ENCODE data around the gene MKRN1. TPM values are rescaled to one million over a fixed set of nuclear protein-coding genes. Genes with fewer than 3 reads are reported as not detected.
"Not testable (repeated sequence)": the region's sequence is repeated elsewhere in the genome, so short reads cannot be mapped to it uniquely, and the experiment has no call there.

The MKRN1 gene, protein sequence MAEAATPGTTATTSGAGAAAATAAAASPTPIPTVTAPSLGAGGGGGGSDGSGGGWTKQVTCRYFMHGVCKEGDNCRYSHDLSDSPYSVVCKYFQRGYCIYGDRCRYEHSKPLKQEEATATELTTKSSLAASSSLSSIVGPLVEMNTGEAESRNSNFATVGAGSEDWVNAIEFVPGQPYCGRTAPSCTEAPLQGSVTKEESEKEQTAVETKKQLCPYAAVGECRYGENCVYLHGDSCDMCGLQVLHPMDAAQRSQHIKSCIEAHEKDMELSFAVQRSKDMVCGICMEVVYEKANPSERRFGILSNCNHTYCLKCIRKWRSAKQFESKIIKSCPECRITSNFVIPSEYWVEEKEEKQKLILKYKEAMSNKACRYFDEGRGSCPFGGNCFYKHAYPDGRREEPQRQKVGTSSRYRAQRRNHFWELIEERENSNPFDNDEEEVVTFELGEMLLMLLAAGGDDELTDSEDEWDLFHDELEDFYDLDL
- total RNA-seq (68.4 TPM), polyA plus RNA-seq (65.0 TPM)

DNA sequence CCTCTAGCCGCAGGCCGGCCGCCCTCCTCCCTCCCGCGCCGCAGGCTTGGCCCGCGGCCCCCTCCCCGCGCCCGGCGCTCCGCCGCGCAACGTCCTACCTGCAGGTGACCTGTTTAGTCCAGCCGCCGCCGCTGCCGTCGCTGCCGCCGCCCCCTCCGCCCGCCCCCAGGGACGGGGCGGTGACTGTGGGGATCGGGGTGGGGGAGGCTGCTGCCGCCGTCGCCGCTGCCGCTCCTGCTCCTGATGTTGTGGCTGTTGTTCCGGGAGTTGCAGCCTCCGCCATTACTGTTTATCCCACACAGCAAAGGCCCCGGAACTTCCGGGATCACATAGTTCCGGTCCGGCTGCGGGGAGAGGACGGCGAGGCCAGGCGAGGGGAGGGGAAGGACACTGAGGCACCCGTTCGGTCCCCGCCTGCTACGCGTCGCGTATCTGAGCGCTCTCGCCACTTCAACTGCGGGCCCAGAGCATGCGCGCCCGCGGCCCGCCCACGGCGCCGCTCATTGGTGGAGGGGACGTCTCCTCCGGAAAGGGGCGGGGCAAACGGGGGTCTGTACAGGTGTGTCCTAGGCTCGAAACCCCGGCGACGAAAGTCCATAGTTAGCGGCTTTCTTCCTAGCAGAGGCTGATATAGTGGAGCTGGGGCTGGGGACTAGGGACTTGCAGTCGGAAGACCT, at the start of gene MKRN1:
MKRN1 (minus strand) TSS at position 444 of the 677 bp plus-strand sequence; CDS start at position 283, 161 bp downstream.
- Histone ChIP-seq H3K4me1 (ENCODE audit: insufficient read depth) (no peaks in the 10 kb centered on the region), H3K4me3 (ENCODE audit: low read depth, low read length) (peak within 1 kb of the TSS; percentile 97), H3K36me3 (ENCODE audit: insufficient read depth) (no peaks in the 10 kb centered on the region), H3K27ac (ENCODE audit: low read depth) (peak within 1 kb of the TSS; percentile 92)
- peak; percentile 84 for DNase-seq (ENCODE audit: extremely low spot score)
- WGBS: under 1% methylated on average over 69 of the region's 71 CpGs

DNA sequence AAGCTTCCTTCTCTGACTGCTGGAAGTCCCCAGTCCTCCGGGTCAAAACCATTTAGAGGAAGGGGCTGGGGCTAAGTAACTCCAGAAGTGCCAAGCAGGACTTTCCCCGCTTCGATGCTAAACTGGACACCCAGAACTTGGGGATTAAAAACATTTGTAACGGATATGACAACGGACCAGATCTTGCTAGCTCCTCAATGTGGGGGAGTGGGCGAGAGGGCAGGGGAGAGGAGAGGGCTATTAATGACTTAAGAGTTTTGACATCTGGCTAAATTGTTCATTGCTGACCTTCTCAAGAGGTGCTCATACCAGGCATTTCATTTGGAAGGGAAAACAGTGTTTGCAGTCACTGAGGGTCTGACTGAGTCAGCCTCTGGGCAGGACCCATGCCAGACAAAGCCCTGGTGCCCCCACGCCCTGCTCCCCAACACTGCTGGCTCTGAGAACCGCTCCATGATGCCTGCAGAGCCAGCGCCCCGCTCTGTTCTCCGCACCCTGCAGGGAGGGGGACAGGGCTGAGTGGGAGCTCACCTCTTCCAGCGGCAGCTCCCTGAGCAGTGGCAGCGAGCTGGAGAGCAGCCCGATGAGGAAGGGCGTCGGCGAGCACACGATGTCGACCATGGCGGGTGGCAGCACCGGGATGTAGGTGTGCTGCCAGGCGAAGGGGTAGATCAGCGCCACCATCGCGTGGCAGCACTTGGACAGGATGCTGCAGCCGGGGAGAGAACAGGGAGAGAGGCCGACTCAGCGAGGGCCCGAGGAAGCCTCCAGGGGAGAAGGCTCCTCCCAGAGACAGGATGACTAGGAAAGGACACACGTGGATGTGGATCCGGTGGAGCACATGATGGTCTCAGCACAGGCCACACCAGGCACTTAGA, 47.7 kb upstream of the MKRN1 start:
- Histone ChIP-seq H3K36me3 (ENCODE audit: insufficient read depth) (no peaks in the 10 kb centered on the region), H3K27ac (ENCODE audit: low read depth) (no peak overlapping the region), H3K4me3 (ENCODE audit: low read depth, low read length) (no peak overlapping the region), H3K4me1 (ENCODE audit: insufficient read depth) (no peaks in the 10 kb centered on the region)
- DNase-seq (ENCODE audit: extremely low spot score): no peak
- 83% methylated on average over 31 of the region's 31 CpGs for WGBS

DNA sequence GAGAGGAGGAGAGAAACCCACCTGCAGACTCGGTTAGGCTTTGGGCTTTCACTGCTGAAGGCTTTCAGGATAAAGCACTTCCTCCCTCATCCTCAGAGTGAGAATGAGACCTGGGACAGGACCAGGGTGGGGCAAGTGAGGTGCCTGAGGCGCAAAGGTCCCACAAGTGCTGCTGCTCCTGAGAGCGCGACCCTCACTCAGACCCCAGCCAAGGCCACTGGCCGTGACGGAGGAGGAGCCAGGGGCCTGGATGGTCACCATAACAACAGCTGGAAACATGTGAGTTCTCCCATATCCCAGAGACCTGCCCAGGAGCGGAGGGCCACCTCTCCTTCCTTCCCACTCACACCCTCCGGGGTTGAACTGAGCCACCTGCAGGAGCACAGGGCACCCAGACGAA, 46.9 kb upstream of the MKRN1 start:
- H3K27ac ChIP-seq (ENCODE audit: low read depth): no peak overlapping the region
- H3K36me3 ChIP-seq (ENCODE audit: insufficient read depth): no peaks in the 10 kb centered on the region
- 76% methylated on average over 9 of the region's 9 CpGs for WGBS
- no peaks in the 10 kb centered on the region for H3K4me1 ChIP-seq (ENCODE audit: insufficient read depth)
- H3K4me3 ChIP-seq (ENCODE audit: low read depth, low read length): no peak overlapping the region
- DNase-seq (ENCODE audit: extremely low spot score): no peak

DNA sequence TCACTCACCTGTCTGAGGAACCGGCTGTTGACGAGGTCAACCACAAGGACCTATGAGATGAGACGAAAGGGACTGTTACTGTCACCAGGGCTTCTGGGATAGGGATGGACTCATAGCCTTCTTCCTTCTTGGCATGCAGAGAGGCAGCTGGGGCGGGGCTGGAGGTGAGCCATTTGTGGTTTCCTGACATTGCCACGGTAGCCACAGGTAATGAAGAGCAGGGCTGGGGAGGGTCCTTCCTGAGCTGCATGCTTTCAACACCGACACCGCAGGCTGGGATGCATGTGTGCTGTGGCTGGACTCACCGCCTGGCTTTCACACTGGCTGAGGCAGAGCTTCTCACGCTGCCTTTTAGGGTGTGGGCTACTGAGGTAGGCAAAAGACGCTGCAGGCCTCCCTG, 46.4 kb upstream of the MKRN1 start:
- H3K36me3 ChIP-seq (ENCODE audit: insufficient read depth): no peaks in the 10 kb centered on the region
- no peak for DNase-seq (ENCODE audit: extremely low spot score)
- no peaks in the 10 kb centered on the region for H3K4me1 ChIP-seq (ENCODE audit: insufficient read depth)
- H3K27ac ChIP-seq (ENCODE audit: low read depth): no peak overlapping the region
- 87% methylated on average over 10 of the region's 10 CpGs for WGBS
- H3K4me3 ChIP-seq (ENCODE audit: low read depth, low read length): no peak overlapping the region

DNA sequence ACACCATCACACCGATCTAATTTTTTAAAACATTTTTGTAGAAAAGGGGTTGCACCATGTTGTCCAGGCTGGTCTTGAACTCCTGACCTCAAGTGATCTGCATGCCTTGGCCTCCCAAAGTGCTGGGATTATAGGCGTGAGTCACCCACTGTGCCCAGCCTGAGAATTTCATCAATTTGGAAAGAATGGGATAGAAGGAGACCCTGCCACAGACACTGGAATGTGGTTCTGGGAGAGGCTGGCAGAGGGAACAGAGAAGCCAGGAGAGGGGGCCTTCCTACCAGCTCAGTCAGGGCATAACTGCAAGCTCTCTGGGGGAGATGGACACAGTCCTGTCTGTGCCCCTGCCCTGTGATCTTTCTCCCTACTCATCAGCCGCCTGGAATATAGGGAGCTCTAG, 42.1 kb upstream of the MKRN1 start:
- 88% methylated on average over 3 of the region's 3 CpGs for WGBS
- H3K36me3 ChIP-seq (ENCODE audit: insufficient read depth): no peaks in the 10 kb centered on the region
- no peaks in the 10 kb centered on the region for H3K4me1 ChIP-seq (ENCODE audit: insufficient read depth)
- no peak overlapping the region for H3K27ac ChIP-seq (ENCODE audit: low read depth)
- no peak for DNase-seq (ENCODE audit: extremely low spot score)
- H3K4me3 ChIP-seq (ENCODE audit: low read depth, low read length): no peak overlapping the region

DNA sequence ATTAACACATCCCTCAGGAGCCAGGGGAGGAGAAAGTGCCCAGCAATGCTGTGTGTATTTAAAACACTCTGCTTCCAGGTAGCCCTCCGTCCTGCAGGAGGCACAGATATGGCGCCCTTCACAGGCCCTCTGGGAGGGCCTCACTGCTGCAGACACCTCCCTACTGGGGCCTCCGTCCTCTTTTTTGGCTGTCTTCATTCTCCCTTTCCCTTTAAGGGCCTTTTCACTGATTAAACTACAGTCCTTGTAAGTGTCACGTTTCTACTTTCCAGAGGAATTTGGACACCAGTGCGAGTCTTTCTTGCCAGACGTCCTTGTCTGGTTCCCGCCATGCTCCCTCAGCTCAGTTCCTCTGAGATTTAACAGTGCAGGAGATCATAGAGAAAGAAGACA, 39.7 kb upstream of the MKRN1 start:
- no peak overlapping the region for H3K4me3 ChIP-seq (ENCODE audit: low read depth, low read length)
- H3K27ac ChIP-seq (ENCODE audit: low read depth): no peak overlapping the region
- no peaks in the 10 kb centered on the region for H3K4me1 ChIP-seq (ENCODE audit: insufficient read depth)
- no peaks in the 10 kb centered on the region for H3K36me3 ChIP-seq (ENCODE audit: insufficient read depth)
- no peak for DNase-seq (ENCODE audit: extremely low spot score)
- WGBS: 40% methylated on average over 7 of the region's 7 CpGs

DNA sequence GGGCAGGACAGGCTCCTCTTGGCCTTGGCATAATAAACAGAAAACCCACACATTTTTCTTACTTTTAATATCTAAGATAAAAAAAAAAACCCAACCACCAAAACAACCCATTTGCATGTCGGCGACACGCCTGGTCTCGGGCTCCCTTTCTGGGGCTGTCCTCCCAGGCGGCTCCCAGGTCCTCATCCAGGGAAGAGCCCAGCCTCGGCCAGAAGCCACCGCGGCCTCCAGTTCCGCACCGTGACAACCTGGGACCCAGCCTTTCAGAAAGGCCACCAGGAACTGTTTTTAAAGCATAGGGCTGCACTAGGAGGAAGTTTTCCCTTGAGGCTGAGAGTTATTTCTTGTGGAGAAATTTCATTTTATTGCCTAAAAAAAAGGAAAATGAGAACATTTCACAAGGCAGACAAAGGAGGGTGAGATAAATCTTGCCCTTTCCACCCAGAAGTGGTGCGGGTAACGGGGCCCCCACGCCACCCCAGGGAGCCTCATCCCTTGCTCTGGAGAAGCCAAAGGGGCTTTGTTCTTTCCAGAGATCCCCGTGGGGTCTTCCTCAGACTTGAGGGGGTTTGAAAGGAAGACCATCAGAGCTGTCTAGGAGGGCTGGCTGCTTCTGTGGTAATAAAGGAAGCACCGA, 39.2 kb upstream of the MKRN1 start:
- 85% methylated on average over 15 of the region's 15 CpGs for WGBS
- Histone ChIP-seq H3K27ac (ENCODE audit: low read depth) (no peak overlapping the region), H3K4me1 (ENCODE audit: insufficient read depth) (no peaks in the 10 kb centered on the region), H3K4me3 (ENCODE audit: low read depth, low read length) (no peak overlapping the region), H3K36me3 (ENCODE audit: insufficient read depth) (no peaks in the 10 kb centered on the region)
- no peak for DNase-seq (ENCODE audit: extremely low spot score)

DNA sequence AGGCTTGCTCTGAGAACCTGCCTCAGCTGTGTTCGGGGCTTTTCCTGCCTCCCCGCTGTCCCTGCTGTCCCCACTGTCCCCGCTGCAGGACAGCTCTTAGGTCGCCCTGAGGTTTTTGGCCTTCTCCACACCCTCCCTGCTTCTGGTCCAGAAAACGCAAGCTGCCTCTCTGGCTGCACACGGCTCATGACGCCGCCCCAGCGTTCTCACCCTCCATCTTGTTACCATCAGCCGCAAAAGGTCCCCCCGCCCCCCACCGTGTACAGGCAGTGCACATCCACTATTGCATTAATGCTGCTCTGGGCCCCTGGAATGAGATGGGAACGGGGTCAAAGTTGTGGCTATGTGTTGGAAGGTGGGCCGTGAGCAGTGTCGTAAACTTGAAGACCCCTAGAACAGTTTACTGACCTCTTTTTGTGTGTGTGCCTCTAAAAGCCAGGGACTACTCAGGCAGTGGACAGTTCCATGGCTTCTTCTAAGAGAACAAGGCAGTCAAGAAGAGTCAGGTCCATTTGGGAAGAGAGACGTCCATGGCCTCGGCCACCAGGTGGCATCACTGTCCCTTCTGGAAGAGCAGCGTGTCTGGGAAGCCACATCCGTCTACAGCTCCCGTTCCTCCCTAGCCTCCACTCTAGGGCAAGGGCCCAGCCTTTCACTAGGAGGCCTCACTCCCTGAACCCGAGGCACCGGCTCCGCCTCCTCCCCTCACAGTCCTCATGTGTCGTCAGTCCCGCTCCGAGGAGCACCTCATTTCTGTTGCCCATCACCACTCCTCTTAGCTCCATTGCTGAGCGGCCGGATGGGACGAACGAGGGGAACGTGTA, 38.5 kb upstream of the MKRN1 start:
- peak; percentile 77 for DNase-seq (ENCODE audit: extremely low spot score)
- no peak overlapping the region for H3K4me3 ChIP-seq (ENCODE audit: low read depth, low read length)
- no peak overlapping the region for H3K27ac ChIP-seq (ENCODE audit: low read depth)
- no peaks in the 10 kb centered on the region for H3K4me1 ChIP-seq (ENCODE audit: insufficient read depth)
- 51% methylated on average over 31 of the region's 31 CpGs for WGBS
- no peaks in the 10 kb centered on the region for H3K36me3 ChIP-seq (ENCODE audit: insufficient read depth)

DNA sequence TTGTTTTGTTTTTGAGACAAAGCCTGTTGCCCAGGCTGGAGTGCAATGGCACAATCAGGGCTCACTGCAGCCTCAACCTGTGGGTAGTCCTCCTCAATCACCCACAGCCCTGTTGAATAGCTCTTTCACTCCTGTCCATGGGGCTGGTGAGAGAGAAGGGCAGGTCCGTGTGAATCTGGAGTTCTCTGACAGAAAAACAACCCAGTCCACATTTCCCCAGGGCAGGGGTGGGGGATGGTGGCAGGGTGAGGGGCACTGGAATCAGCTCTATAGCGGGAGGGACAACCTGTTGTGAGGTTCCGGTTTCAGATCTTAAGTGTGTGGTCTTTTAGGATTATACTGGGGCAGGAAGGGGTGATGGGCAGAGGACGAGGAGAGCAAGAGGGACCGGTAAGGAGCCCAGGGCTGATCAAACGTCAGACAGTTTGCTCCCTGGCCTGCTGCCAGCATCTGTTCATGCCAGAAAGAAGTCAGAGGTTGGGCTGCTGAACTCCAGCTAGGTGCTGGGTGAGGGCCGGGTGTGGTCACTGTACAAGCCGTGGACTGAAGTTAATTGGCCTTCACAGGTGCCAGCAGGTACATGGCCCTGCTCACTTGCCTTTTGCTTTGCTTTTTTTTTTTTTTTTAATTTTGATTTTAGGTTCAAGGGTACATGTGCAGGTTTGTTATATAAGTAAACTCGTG, 33.2 kb upstream of the MKRN1 start:
- DNase-seq (ENCODE audit: extremely low spot score): no peak
- Histone ChIP-seq H3K27ac (ENCODE audit: low read depth) (no peak overlapping the region), H3K4me3 (ENCODE audit: low read depth, low read length) (no peak overlapping the region), H3K4me1 (ENCODE audit: insufficient read depth) (no peaks in the 10 kb centered on the region), H3K36me3 (ENCODE audit: insufficient read depth) (no peaks in the 10 kb centered on the region)
- WGBS: 25% methylated on average over 9 of the region's 9 CpGs

DNA sequence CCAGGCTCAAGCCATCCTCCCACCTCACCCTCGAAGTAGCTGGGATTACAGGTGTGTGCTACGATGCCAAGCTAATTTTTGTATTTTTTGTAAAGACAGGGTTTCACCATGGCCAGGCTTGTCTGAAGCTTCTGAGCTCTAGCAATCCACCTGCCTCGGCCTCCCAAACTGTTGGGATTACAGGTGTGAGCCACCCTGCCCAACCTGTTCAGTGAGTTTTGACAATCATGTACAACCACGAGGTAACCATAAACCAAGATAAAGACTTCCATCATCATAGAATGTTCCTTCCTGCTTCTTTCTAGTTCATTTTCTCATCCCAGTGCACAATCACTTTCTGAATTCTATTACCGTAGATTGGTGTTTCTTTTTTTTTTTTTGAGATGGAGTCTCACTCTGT, 30.5 kb upstream of the MKRN1 start:
- Histone ChIP-seq H3K4me3 (ENCODE audit: low read depth, low read length) (no peak overlapping the region), H3K36me3 (ENCODE audit: insufficient read depth) (no peaks in the 10 kb centered on the region), H3K4me1 (ENCODE audit: insufficient read depth) (no peaks in the 10 kb centered on the region), H3K27ac (ENCODE audit: low read depth) (no peak overlapping the region)
- WGBS: 59% methylated on average over 5 of the region's 5 CpGs
- DNase-seq (ENCODE audit: extremely low spot score): no peak

DNA sequence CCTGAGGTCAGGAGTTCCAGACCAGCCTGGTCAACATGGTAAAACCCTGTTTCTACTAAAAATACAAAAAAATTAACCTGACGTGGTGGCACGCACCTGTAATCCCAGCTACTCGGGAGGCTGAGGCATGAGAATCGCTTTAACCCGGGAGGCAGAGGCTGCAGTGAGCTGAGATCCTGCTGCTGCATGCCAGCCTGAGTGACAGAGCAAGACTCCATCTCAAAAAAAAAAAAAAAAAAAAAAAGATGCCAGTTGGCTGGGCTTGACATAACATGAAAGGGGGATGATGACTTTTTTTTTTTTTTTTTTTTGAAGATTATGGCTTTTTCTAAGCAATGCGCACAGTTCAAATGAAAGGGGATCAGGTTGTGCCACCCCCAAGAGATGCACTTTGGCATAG, 28.3 kb upstream of the MKRN1 start:
- H3K36me3 ChIP-seq (ENCODE audit: insufficient read depth); H3K4me1 ChIP-seq (ENCODE audit: insufficient read depth); H3K27ac ChIP-seq (ENCODE audit: low read depth); DNase-seq (ENCODE audit: extremely low spot score); H3K4me3 ChIP-seq (ENCODE audit: low read depth, low read length): not testable (repeated sequence)
- WGBS: 82% methylated on average over 6 of the region's 6 CpGs

DNA sequence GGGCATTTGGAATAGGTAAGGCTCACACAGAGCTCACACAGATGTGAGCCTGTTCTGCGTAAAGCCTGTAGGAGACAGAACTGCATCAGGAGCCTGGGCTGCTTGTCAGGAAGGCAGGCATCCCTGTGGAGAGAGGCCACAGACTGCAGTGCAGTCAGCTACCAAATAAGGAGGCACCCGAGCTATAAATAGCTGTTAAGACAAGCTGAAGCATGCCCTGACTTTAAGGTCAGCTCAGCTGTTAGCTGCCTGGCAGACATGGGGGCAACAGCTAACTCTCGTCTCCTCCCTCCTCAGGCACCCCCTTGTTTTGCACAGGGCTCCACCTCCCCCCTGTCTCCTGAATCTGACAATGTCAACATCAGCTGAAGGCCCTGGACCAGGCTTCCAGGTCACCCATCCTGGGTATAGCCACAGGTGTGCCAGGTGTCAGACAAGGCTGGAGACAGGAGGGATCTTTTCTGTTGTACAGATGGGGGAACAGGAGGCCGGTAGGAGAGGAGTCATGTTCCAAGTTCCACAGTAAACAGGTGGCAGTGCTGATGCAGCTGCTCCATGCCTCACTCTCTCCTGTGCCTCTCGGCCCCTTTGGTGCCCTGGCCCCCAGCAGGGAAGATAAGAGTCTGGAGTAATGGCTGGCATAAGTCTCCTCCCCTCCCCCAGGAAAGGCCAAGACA, 27.6 kb upstream of the MKRN1 start:
- WGBS: 34% methylated on average over 5 of the region's 5 CpGs
- no peaks in the 10 kb centered on the region for H3K4me1 ChIP-seq (ENCODE audit: insufficient read depth)
- no peaks in the 10 kb centered on the region for H3K36me3 ChIP-seq (ENCODE audit: insufficient read depth)
- no peak overlapping the region for H3K27ac ChIP-seq (ENCODE audit: low read depth)
- DNase-seq (ENCODE audit: extremely low spot score): no peak
- H3K4me3 ChIP-seq (ENCODE audit: low read depth, low read length): no peak overlapping the region

Measured in urinary bladder (tissue), 4 donors.